ENCODE results near the gene AHNAK.

The AHNAK gene

GRCh38 chr11:62420882-62421281 lies 125.7 kb downstream of the AHNAK start:
- TF ChIP-seq TAF1 (IDR thresholded peaks at IDR 0.05; ENCODE audit: borderline replicate concordance, insufficient read depth, low read length) = no peak
- no peak for TF ChIP-seq POLR2AphosphoS5 (IDR thresholded peaks at IDR 0.05; ENCODE audit: low read depth, low read length)

GRCh38 chr11:62419943-62420342 lies 126.7 kb downstream of the AHNAK start:
- TF ChIP-seq SIN3A (IDR thresholded peaks at IDR 0.05; ENCODE audit: borderline replicate concordance, insufficient read depth, low read length) = no peak
- TF ChIP-seq REST (IDR thresholded peaks at IDR 0.05; ENCODE audit: insufficient read depth in 1 of 2, low read depth in 2 of 2, low read length in 2 of 2) = no peak
- no peak for TF ChIP-seq TAF1 (IDR thresholded peaks at IDR 0.05; ENCODE audit: borderline replicate concordance, insufficient read depth, low read length)

GRCh38 chr11:62419314-62419929 lies 127.2 kb downstream of the AHNAK start:
- TF ChIP-seq FOXP2 (optimal IDR thresholded peaks at IDR 0.05; ENCODE audit: borderline replicate concordance, extremely low read depth, extremely low read length, insufficient read depth) = no peak
- no peak for TF ChIP-seq POLR2AphosphoS5 (IDR thresholded peaks at IDR 0.05; ENCODE audit: low read depth, low read length)
- TF ChIP-seq TAF1 (IDR thresholded peaks at IDR 0.05; ENCODE audit: borderline replicate concordance, insufficient read depth, low read length) = no peak
- no peak for TF ChIP-seq REST (IDR thresholded peaks at IDR 0.05; ENCODE audit: insufficient read depth in 1 of 2, low read depth in 2 of 2, low read length in 2 of 2)
- no peak for TF ChIP-seq SIN3A (IDR thresholded peaks at IDR 0.05; ENCODE audit: borderline replicate concordance, insufficient read depth, low read length)

- TF ChIP-seq REST (IDR thresholded peaks at IDR 0.05; ENCODE audit: insufficient read depth in 1 of 2, low read depth in 2 of 2, low read length in 2 of 2) = no peak
- TF ChIP-seq POLR2AphosphoS5 (IDR thresholded peaks at IDR 0.05; ENCODE audit: low read depth, low read length) = no peak
- no peak for TF ChIP-seq SIN3A (IDR thresholded peaks at IDR 0.05; ENCODE audit: borderline replicate concordance, insufficient read depth, low read length)
- no peak for TF ChIP-seq FOXP2 (optimal IDR thresholded peaks at IDR 0.05; ENCODE audit: borderline replicate concordance, extremely low read depth, extremely low read length, insufficient read depth)
- TF ChIP-seq TAF1 (IDR thresholded peaks at IDR 0.05; ENCODE audit: borderline replicate concordance, insufficient read depth, low read length) = no peak
These were observed 127.9 kb downstream of the AHNAK start, which contains the start of gene SCGB1A1 for GRCh38 chr11:62418733-62419132. TSS of gene SCGB1A1 (plus strand) at chr11:62419033. CDS start at chr11:62419096, 63 bp downstream.

GRCh38 chr11:62418136-62418535 lies 128.5 kb downstream of the AHNAK start:
- TF ChIP-seq SIN3A (IDR thresholded peaks at IDR 0.05; ENCODE audit: borderline replicate concordance, insufficient read depth, low read length) (no peak), POLR2AphosphoS5 (IDR thresholded peaks at IDR 0.05; ENCODE audit: low read depth, low read length) (no peak), TAF1 (IDR thresholded peaks at IDR 0.05; ENCODE audit: borderline replicate concordance, insufficient read depth, low read length) (no peak), REST (IDR thresholded peaks at IDR 0.05; ENCODE audit: insufficient read depth in 1 of 2, low read depth in 2 of 2, low read length in 2 of 2) (no peak), FOXP2 (optimal IDR thresholded peaks at IDR 0.05; ENCODE audit: borderline replicate concordance, extremely low read depth, extremely low read length, insufficient read depth) (no peak)
